HG02678 (cell line): ENCODE results near the gene TMEM219.
"Not testable (repeated sequence)": the region's sequence is repeated elsewhere in the genome, so short reads cannot be mapped to it uniquely, and the experiment has no call there.

ENCODE experiments used
- ATAC-seq: cut with Tn5 transposase; IDR thresholded peaks from one replicate; pipeline ENCODE4 v1.9.1; 2021; ENCODE audit warnings: mild to moderate bottlenecking, moderate library complexity; ENCODE audit not compliant: unreplicated experiment

The TMEM219 gene

DNA sequence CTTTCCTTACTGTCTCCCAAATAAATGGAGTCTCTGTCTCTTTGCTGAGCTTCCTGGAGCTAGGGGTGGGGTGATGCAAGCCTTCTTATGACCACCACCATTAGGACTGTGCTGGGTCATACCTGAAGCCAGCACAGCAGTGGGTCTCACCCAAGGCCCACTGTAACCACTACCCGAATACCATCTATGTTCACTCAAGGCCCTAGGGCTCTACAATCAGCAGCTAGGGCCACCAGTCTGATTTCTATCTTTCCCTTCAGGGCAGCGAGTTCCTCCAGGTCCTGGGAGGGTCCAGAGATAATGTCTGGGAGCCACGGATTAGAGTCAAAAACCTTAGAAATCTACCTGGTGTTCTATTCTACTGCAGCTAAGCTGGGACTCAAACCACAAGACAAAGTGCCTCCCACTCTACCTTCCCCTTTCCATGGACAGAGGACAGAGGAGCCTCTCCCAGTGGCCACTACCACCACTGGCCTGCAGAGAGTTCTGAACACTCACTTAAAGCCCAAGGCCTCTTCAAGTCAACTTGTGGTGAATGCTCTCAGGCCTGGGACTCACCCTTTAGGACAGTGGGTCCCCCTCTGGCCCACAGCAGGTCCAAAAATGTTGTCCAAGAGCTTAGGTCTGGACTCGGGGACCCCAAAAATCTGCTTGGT is 10.9 kb upstream of the TMEM219 start:
- no peak for ATAC-seq

- ATAC-seq, result no peak
Observed at GRCh38 chr16:29951625-29952365, 10.1 kb upstream of the TMEM219 start.

- ATAC-seq, result no peak
Observed at GRCh38 chr16:29958756-29959155, 3.1 kb upstream of the TMEM219 start.

DNA sequence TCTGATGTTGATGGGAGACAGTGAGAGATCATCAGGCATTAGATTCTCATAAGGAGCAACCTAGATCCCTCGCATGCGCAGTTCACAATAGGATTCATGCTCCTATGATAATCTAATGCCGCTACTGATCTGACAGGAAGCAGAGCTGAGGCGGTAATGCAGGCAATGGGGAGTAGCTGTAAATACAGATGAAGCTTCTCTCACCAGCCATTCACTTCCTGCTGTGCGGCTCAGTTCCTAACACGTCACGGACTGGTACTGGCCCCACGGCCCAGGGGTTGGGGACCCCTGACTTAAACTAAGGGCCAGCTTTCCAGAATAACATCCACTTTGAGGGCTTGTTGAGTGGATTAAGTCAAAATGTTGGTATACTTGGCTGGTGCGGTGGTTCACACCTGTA is 2.6 kb upstream of the TMEM219 start:
- no peak for ATAC-seq

DNA sequence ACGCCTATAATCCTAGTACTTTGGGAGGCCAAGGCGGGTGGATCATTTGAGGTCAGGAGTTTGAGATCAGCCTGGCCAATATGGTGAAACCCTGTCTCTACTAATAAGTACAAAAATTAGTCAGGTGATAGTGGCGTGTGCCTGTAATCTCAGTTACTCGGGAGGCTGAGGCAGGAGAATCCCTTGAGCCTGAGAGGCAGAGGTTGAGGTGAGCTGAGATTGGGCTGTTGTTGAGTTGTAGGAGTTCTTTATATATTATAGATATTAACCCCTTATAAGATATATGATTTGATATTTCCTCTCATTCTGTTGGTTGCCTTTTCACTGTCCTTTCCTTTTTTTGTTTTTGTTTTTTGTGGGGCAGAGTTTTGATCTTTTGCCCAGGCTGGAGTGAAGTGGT is 2.1 kb upstream of the TMEM219 start:
- not testable (repeated sequence) for ATAC-seq

DNA sequence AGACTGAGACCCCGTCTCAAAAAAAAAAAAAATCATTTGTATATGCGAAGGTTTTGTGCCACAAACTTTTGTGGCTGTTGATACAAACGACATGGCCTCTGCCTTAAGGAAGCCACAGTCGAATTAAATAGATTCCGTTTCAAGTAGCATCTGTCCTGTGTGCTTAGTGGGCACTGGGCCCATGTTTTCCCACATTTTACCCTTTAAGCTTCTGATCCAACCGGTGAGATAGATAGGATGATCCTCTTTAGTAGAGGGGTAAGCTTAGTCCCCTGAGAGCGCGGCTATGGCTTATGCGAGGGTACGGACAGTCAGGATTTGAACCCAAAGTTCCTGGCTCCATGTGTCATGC is 776 bp upstream of the TMEM219 start:
- no peak for ATAC-seq

DNA sequence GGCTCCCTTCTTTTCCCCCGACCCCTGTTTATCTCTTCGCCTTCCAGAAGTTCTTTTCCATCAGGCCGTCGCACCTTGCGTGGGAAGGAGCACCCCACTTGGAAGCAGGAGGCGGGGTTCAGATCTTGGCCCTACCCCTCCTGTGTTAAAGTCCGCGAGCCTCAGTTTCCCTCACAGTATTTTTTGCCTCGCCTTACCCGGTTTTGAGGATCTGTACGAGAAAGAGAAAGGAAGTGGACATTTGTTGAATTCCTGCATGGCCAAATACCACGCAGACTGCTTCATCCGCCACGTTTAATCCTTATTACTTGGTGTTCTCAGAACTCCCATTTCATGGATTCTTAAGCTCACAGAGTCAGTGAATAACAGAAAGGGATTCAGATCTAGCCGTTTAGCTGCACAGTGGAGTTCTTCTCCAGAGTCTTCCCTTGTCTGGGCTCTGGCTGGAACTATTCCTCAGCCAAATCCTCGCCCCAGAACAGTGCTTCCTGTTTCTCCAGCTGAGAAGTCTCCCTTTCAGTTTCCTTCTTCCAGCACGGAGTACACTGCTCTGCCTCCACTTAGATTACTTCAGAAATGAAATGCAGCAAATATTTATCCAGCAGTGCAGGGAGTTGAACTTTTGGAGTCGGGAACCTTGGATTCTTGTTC is 590 bp downstream of the TMEM219 start:
- ATAC-seq, result no peak

- ATAC-seq, result no peak
Observed at GRCh38 chr16:29963021-29963743, 1.3 kb downstream of the TMEM219 start.

DNA sequence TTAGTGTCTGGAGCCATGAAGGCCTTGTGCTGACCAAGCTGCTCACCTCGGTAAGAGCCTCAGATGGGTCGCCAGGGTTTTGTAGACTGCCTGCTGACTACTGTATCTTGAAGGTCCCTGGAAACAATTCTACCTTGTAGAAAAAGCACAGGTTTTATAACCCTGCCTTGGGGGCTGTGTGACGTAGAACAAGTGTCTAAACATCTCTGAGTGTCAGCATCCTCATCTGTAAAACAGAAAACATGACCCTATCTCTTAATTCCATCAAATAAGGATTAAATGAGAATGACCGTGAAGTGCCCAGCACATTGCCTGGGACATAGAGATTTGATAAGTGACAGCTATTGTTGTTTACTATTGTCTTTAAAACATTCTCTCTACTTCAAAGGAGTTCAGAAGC is 6.3 kb downstream of the TMEM219 start:
- no peak for ATAC-seq

DNA sequence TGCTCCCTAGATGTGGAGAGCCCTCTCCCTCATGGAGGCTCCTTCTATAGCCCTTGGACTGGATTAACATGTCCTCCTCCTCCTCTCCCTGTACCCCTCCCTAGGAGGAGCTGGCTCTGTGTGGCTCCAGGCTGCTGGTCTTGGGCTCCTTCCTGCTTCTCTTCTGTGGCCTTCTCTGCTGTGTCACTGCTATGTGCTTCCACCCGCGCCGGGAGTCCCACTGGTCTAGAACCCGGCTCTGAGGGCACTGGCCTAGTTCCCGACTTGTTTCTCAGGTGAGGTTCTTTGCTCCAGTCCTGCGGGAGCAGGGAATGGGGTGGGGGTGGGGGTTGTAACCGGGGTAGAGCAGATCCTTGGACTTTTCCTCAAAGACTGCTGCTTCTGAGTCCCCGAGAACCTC is 9.4 kb downstream of the TMEM219 start:
- ATAC-seq, result no peak

GRCh38 chr16:29972500-29972899 is 10.6 kb downstream of the TMEM219 start:
- ATAC-seq, result no peak

DNA sequence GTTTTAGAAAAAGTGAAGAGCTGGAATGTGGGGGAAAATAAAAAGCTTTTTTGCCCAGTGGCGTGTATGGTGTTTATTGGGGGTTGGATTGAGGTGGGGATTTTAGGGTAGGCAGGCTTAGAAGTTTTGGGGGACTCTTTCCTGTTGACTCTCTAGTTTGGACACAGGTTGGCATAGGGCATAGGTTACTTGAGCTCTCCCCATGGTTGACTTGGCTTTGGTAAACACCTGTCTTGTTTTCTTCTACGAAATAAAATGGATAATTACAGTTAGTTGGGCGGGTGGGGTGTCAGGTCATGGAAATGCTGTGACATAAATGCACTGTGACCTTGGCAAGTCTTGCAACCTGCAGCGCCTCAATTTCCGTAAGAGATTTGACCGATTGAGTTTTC is 11.1 kb downstream of the TMEM219 start:
- no peak for ATAC-seq

DNA sequence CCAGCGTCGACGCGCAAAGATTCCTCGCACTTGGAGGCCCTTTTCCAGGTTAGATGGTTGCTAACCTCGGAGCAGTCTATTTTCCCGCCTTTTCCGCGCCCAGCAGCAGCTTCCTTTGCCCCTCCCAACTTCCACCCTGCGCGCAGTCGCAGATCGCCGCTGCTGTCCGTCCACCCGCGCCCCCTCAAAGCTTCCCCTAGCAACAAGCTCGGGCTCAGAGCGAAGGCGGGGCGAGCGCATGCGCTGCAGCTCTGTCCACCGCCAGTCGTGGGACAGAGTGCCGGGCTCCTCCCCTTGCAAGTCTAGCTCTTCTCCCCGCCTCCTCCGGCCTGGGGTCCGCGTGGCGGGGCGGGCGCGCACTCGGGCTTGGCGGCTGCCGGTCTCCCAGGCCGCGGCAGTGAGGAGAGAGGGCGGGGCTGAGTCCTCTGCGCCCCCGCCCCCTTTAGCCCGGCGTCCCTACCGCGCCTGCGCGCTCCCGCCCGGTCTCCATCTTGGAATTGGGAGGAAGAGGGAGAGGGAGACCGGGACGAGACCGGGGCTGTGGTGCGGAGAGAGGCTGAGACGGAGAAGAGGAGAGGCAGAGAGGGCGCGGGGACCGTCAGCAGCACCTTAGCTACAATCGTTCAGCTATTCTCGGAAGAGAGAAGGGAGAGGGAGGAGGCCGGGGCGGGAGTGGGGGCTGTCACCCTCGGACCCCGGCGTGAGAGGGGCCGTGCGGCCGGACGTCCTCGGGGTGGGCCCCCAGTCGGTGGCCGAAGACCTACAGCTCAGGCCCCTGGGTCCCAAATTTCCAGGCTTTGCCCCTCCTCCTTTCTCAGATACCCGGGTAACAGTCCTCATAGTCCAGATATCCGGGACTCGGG is 11.7 kb downstream of the TMEM219 start, which contains the start of gene TAOK2:
TSS of gene TAOK2 (plus strand) at position 485 of the 863 bp plus-strand sequence. CDS start 3,905 bp downstream, outside the sequence.
- peak; percentile 95 for ATAC-seq

DNA sequence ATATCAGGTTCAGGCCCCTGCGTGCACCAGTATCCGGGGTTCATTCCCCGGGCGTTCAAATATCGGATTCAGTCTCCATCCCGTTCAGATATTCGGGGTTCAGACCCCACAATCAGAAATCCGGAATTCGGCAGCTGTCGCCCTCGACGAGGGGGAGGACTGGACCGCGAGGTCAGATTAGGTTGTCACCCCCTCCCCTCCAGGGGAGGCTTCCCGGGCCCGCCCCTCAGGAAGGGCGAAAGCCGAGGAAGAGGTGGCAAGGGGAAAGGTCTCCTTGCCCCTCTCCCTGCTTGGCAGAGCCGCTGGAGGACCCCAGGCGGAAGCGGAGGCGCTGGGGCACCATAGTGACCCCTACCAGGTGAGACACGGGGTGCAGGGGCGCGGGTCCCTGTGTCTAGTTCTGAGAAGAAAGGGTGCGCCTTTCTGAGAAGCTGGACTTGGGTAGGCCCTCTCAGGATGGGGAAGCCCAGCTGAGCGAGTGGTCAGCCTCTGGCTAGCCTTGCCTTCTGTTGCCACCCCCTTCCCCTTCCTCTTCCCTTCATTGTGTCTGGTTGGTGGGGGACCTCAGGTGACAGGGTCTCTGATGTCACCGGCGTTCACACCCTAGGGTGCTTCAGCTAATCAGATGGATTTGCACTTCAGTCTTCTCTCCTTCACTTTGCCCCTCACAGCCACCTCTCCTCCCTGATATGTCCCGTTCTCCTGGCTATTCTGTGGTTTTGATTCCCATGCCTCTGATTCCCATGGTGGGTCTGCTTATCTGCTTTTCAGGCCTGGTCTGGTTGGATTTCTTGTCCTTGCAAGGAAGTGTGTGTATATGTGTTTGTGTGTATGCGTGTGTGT is 12.6 kb downstream of the TMEM219 start:
- ATAC-seq, result no peak

GRCh38 chr16:29975134-29975538 is 13.3 kb downstream of the TMEM219 start:
- ATAC-seq, result no peak

GRCh38 chr16:29975811-29976511 is 14.1 kb downstream of the TMEM219 start:
- no peak for ATAC-seq

- no peak for ATAC-seq
Observed at GRCh38 chr16:29977063-29977825, 15.4 kb downstream of the TMEM219 start.

DNA sequence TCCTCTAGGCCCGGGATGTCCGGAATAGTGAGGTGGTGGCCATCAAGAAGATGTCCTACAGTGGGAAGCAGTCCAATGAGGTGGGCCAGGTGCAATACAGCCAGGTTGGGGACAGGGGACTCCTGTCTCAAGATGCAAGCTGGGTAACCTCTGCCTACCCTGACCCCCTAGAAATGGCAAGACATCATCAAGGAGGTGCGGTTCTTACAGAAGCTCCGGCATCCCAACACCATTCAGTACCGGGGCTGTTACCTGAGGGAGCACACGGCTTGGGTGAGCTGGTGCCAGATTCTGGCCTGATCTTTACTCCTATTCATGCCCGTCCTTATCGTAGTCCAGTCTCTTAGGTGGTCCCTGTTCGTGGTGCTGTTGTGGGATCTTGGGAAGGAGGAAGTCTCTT is 16.2 kb downstream of the TMEM219 start:
- no peak for ATAC-seq
